Stomach (tissue), 19 donors: ENCODE data around the gene STIM2. TPM values are rescaled to one million over a fixed set of nuclear protein-coding genes. Genes with fewer than 3 reads are reported as not detected.
A peak's percentile ranks its signal among the peaks of the same experiment; 100 is the strongest.
"Not testable (repeated sequence)": the region's sequence is repeated elsewhere in the genome, so short reads cannot be mapped to it uniquely, and the experiment has no call there.

ENCODE experiments used
- DNase-seq, 2 donors: peaks; one replicate each; pipeline versions ENCODE4 v3.0.0 to v3.0.0-alpha.2; 2013 to 2019
- H3K27ac ChIP-seq, 5 donors: fragments of 200-600 bp in 4 of 5; sonication (generic) in 4 of 5; one replicate each; pipeline ENCODE4 v1.5.1; 2013 to 2019; ENCODE audit warnings: mild to moderate bottlenecking in 1 of 5, moderate library complexity in 1 of 5
- H3K27me3 ChIP-seq, 3 donors: fragments of 200-600 bp; sonication (generic); one replicate each; pipeline ENCODE4 v1.5.1; 2017 to 2019; ENCODE audit warnings: mixed run types in 1 of 3
- H3K36me3 ChIP-seq, 4 donors: fragments of 200-600 bp; sonication (generic); 1 replicate in 3 of 4; 2 replicates in 1 of 4; pipeline ENCODE4 v1.5.1; 2016 to 2019
- H3K4me1 ChIP-seq, 4 donors: fragments of 200-600 bp; sonication (generic); one replicate each; pipeline ENCODE4 v1.5.1; 2016 to 2019
- H3K4me3 ChIP-seq, 4 donors: fragments of 200-600 bp; sonication (generic) in 3 of 4; one replicate each; pipeline ENCODE4 v1.5.1; 2016 to 2019; ENCODE audit warnings: mild to moderate bottlenecking in 1 of 4
- H3K9me3 ChIP-seq, 4 donors: fragments of 200-600 bp; sonication (generic); one replicate each; pipeline ENCODE4 v1.5.1; 2016 to 2019
- EP300 ChIP-seq: sonication (generic); formaldehyde crosslinking; IDR thresholded peaks from one replicate; pipeline ENCODE4 v1.6.1; 2017; ENCODE audit warnings: antibody characterized with exemption
- POLR2A ChIP-seq, 4 donors: fragments of 450-650 bp; IDR thresholded peaks; one replicate each; pipeline ENCODE4 v1.6.1; 2016; ENCODE audit warnings: antibody characterized with exemption in 4 of 4, control low read depth in 2 of 4, mild to moderate bottlenecking in 1 of 4, moderate library complexity in 1 of 4
- POLR2AphosphoS5 ChIP-seq, 3 donors: sonication (generic); formaldehyde crosslinking; IDR thresholded peaks; one replicate each; pipeline ENCODE4 v1.6.1; 2016; ENCODE audit warnings: antibody characterized with exemption in 3 of 3
- WGBS, 5 donors: extraction: QIAGEN DNeasy Blood & Tissue Kit in 3 of 5; methylation state at CpG; one replicate each; pipeline versions ENCODE4 v1.1.5 to v1.1.7; 2013 to 2018; 5-methylcytosine and 5-hydroxymethylcytosine counted together
- intact Hi-C: fragments of 100-400 bp; cut with DNase I; formaldehyde crosslinking; loops from one replicate; pipeline ENCODE4 v1.15.1; 2023; ENCODE audit warnings: low total_unique reads
- long read RNA-seq, 10 donors: transcript quantifications; one replicate each; lab custom pipeline, GENCODE V29; 2026
- polyA plus RNA-seq, 3 donors: library from polyadenylated mRNA; stranded (reverse); fragments of 200-250 nt; gene quantifications; one replicate each; pipeline ENCODE4 v1.2.3, GENCODE V29; 2013
- total RNA-seq, 5 donors: library from RNA; depleted of rRNA; stranded (reverse); fragments of >200 nt; gene quantifications; one replicate each; pipeline versions ENCODE4 v1.1.0 to v1.2.3, GENCODE V29; 2014 to 2016
- TF ChIP-seq, protein P1 (sequence below), 7 experiments: fragments of 450-650 bp in 4 of 7; fragments of 200-600 bp in 3 of 7; sonication (generic) in 3 of 7; IDR thresholded peaks; one replicate each; pipeline ENCODE4 v1.5.1; 2016 to 2019; ENCODE audit warnings: antibody characterized with exemption in 7 of 7, control low read depth in 2 of 7, mild to moderate bottlenecking in 1 of 7
- donor health status: healthy with polysubstance abuse.
- donor health status: Bipolar disorder and iron deficiency.
- donor health status: healthy.

STIM2 gene
- total RNA-seq = 10 to 100 TPM; 19.8 to 32.7 (median 28.1) TPM
- 1 to 10 TPM; 4.4 to 8.9 (median 6.4) TPM for polyA plus RNA-seq
- long read RNA-seq, donor 1, partial matches to known transcripts = 5 of 5 reads
- long read RNA-seq, donor 1, other reads (novel, unspliced or antisense) = 0 of 5 reads
- long read RNA-seq, donor 2, full-length matches to known transcripts = 8 of 21 reads
- long read RNA-seq, donor 2, partial matches to known transcripts = 13 of 21 reads
- long read RNA-seq, donor 2, other reads (novel, unspliced or antisense) = 0 of 21 reads
- long read RNA-seq, donor 3, partial matches to known transcripts = 0 of 1 reads
- long read RNA-seq, donor 3, other reads (novel, unspliced or antisense) = 0 of 1 reads
- long read RNA-seq, donor 4 = 0 reads
- long read RNA-seq, donor 5, partial matches to known transcripts = 7 of 7 reads
- long read RNA-seq, donor 5, other reads (novel, unspliced or antisense) = 0 of 7 reads
- long read RNA-seq, donor 6 = 0 reads
- long read RNA-seq, donor 7, full-length matches to known transcripts = 1 of 9 reads
- long read RNA-seq, donor 7, partial matches to known transcripts = 8 of 9 reads
- long read RNA-seq, donor 7, other reads (novel, unspliced or antisense) = 0 of 9 reads
- long read RNA-seq, donor 8, full-length matches to known transcripts = 2 of 7 reads
- long read RNA-seq, donor 8, partial matches to known transcripts = 5 of 7 reads
- long read RNA-seq, donor 8, other reads (novel, unspliced or antisense) = 0 of 7 reads
- long read RNA-seq, donor 9, partial matches to known transcripts = 5 of 5 reads
- long read RNA-seq, donor 9, other reads (novel, unspliced or antisense) = 0 of 5 reads
- long read RNA-seq, donor 10 = 0 reads

GRCh38 chr4:26860157-26860921, at the start of gene STIM2:
Gene STIM2, plus strand, starts transcription at chr4:26860841.
- Histone ChIP-seq H3K27me3 (no peaks in the 10 kb centered on the region), H3K9me3 (no peaks in the 10 kb centered on the region), H3K4me1 (peaks cover 22 to 60% (median 44%) of the 10 kb centered on the region in 4 donors), H3K27ac (peak within 1 kb of the TSS; percentile 92 to 98 (median 97)), H3K4me3 (peak within 1 kb of the TSS; percentile 78 to 93 (median 80)), H3K36me3 (no peaks in the 10 kb centered on the region)
- WGBS, 5 donors = 0 to 1% (median 1%) methylated on average over 51 to 74 of the region's 74 CpGs
- DNase-seq = peak; percentile 97 to 99
- intact Hi-C loops = no loop called here
- TF ChIP-seq POLR2A (IDR thresholded peaks at IDR 0.05) (peak in 2 of 4 donors; percentile 70 to 78), EP300 (no peak), POLR2AphosphoS5 (IDR thresholded peaks at IDR 0.05) (peak; percentile 83 to 96 (median 93))
- TF ChIP-seq, protein P1, sequence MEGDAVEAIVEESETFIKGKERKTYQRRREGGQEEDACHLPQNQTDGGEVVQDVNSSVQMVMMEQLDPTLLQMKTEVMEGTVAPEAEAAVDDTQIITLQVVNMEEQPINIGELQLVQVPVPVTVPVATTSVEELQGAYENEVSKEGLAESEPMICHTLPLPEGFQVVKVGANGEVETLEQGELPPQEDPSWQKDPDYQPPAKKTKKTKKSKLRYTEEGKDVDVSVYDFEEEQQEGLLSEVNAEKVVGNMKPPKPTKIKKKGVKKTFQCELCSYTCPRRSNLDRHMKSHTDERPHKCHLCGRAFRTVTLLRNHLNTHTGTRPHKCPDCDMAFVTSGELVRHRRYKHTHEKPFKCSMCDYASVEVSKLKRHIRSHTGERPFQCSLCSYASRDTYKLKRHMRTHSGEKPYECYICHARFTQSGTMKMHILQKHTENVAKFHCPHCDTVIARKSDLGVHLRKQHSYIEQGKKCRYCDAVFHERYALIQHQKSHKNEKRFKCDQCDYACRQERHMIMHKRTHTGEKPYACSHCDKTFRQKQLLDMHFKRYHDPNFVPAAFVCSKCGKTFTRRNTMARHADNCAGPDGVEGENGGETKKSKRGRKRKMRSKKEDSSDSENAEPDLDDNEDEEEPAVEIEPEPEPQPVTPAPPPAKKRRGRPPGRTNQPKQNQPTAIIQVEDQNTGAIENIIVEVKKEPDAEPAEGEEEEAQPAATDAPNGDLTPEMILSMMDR (IDR thresholded peaks at IDR 0.05) = peak in 5 of 7 experiments; percentile 10 to 61 (median 24)

DNA sequence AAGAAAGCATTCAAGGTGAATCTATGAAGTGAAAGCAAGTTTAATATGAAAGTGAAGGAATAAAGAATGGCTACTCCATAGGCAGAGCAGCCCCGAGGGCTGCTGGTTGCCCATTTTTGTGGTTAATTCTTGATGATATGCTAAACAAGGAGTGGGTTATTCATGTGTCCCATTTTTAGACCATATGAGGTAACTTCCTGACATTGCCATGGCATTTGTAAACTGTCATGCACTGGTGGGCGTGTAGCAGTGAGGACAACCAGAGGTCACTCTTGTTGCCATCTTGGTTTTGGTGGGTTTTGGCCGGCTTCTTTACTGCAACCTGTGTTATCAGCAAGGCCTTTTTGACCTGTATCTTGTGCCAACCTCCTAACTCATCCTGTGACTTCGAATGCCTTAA, 49.1 kb upstream of the STIM2 start:
- H3K9me3 ChIP-seq, H3K4me1 ChIP-seq, DNase-seq, H3K27me3 ChIP-seq, intact Hi-C loops, H3K4me3 ChIP-seq, H3K36me3 ChIP-seq: not testable (repeated sequence)
- peak overlapping the region in 1 of 5 donors; percentile 1 for H3K27ac ChIP-seq
- WGBS, 5 donors = 75 to 83% (median 80%) methylated on average over 4 of the region's 4 CpGs

DNA sequence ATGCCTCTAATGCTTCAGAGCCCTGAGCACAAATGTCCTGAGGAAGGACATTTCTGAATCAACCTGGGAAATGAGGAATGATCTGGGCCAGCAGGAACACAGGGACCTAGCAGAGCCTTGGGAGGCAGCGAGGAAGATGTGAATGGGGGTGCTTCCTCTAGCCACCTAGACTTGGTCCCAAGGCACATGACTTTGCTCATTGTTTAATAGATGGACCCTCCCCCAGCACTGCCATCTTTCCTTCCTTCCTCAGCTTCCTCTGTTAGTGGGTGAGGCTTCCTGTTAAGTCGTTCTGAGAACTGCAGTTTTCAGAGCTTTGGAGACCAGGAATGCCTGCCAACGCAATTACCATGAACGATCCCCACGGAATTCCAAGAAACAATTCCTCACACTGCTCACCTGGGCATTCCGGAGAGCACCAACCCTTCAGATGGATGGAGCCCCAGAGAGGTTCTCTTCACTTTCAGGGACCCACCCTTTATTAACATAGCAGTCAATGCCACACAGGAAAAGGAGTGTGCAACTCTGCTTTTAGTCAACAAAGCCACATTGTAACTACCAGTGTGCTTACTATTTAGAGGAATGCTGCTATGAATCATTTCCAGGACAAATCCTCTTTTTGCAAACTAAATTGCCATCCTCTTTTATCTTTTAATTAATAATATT, 48.5 kb upstream of the STIM2 start:
- no peak for DNase-seq
- Histone ChIP-seq H3K27ac (peak overlapping the region in 1 of 5 donors; percentile 1), H3K4me1 (no peaks in the 10 kb centered on the region), H3K27me3 (no peaks in the 10 kb centered on the region), H3K9me3 (no peaks in the 10 kb centered on the region), H3K4me3 (no peak overlapping the region), H3K36me3 (no peaks in the 10 kb centered on the region)
- intact Hi-C loops = no loop called here
- no peak for TF ChIP-seq POLR2AphosphoS5 (IDR thresholded peaks at IDR 0.05)
- TF ChIP-seq POLR2A (IDR thresholded peaks at IDR 0.05) = no peak
- TF ChIP-seq, protein P1 (IDR thresholded peaks at IDR 0.05) = no peak
- TF ChIP-seq EP300 = no peak
- 70 to 81% (median 72%) methylated on average over 6 of the region's 6 CpGs for WGBS, 5 donors

GRCh38 chr4:26813698-26814097, 46.9 kb upstream of the STIM2 start:
- Histone ChIP-seq H3K36me3 (no peaks in the 10 kb centered on the region), H3K4me3 (no peak overlapping the region), H3K27ac (no peak overlapping the region), H3K27me3 (no peaks in the 10 kb centered on the region), H3K4me1 (no peaks in the 10 kb centered on the region), H3K9me3 (no peaks in the 10 kb centered on the region)
- TF ChIP-seq, protein P1 (IDR thresholded peaks at IDR 0.05) = no peak
- no peak for TF ChIP-seq EP300
- no peak for TF ChIP-seq POLR2A (IDR thresholded peaks at IDR 0.05)
- no peak for TF ChIP-seq POLR2AphosphoS5 (IDR thresholded peaks at IDR 0.05)
- intact Hi-C loops = no loop called here
- DNase-seq = no peak
- WGBS, 5 donors = 76 to 90% (median 84%) methylated on average over 7 to 8 of the region's 8 CpGs
